H1 (cell line): ENCODE results near the gene GNAT1. TPM values are rescaled to one million over a fixed set of nuclear protein-coding genes. Genes with fewer than 3 reads are reported as not detected.

Experiments used
- RNF2 ChIP-seq: fragments of 200-900, 300-1000 bp; sonication (generic); IDR thresholded peaks from 2 replicates; pipeline ENCODE4 v1.7.1; 2016; ENCODE audit warnings: borderline replicate concordance, low read depth, mild to moderate bottlenecking, antibody characterized with exemption, low read length; ENCODE audit not compliant: poor library complexity, severe bottlenecking; ENCODE audit errors: missing control alignments
- polyA plus RNA-seq, 7 experiments: library from polyadenylated mRNA; depleted of rRNA in 3 of 7; stranded (reverse) in 5 of 7; unstranded in 2 of 7; fragments of >200 nt in 5 of 7; fragments of 200-250 nt in 2 of 7; gene quantifications; 1 replicate in 5 of 7; 2 replicates in 1 of 7; 4 replicates in 1 of 7; pipeline versions ENCODE4 v1.2.1 to v1.2.3, GENCODE V29; 2011 to 2013; ENCODE audit warnings: missing spikeins in 2 of 7, mixed read lengths in 2 of 7
- total RNA-seq: library from RNA; stranded (reverse); fragmentation: NEBNext Ultra II Directional; extraction: Animal tissue kit (Norgen Biotek cat#: 25700); gene quantifications from 2 replicates; pipeline ENCODE4 v1.2.1, GENCODE V29; 2021

Gene GNAT1
- total and polyA plus RNA-seq, 2 of the 8 experiments (the other 6 are each of a cell fraction or from before 2014, with no cell fraction given), result 0.08 TPM; not detected in 1

- TF ChIP-seq RNF2, result no peak
These were observed 20.5 kb downstream of the GNAT1 start (continued) for GRCh38 chr3:50211930-50212329.
